ENCODE measurements around the gene TPSG1.

GRCh38 chr16:1217526-1217925 is 7.5 kb downstream of the TPSG1 start:
- no peak for TF ChIP-seq POLR2A (IDR thresholded peaks at IDR 0.05; ENCODE audit: low read depth, low read length)
- TF ChIP-seq POLR2AphosphoS5 (IDR thresholded peaks at IDR 0.05; ENCODE audit: low read depth, low read length) = no peak
- no peak for TF ChIP-seq TAF1 (IDR thresholded peaks at IDR 0.05; ENCODE audit: borderline replicate concordance, low read depth, low read length)

Data from GM12892 (cell line).